Ectodermal cell (in vitro differentiated cells): ENCODE measurements around the gene AKIRIN1. TPM values are rescaled to one million over a fixed set of nuclear protein-coding genes. Genes with fewer than 3 reads are reported as not detected.

Source experiments
- H3K27ac ChIP-seq: 2 replicates; pipeline ENCODE4 v1.7.0; 2013; ENCODE audit warnings: mild to moderate bottlenecking, low read depth, low read length; ENCODE audit not compliant: insufficient read depth, poor library complexity, severe bottlenecking
- H3K27me3 ChIP-seq: 2 replicates; pipeline ENCODE4 v1.7.0; 2013; ENCODE audit warnings: mild to moderate bottlenecking, low read length; ENCODE audit not compliant: insufficient read depth, control insufficient read depth, poor library complexity, severe bottlenecking
- H3K36me3 ChIP-seq: one replicate; pipeline ENCODE4 v1.7.0; 2013; ENCODE audit warnings: low read length; ENCODE audit not compliant: control insufficient read depth, insufficient read depth
- H3K4me1 ChIP-seq: one replicate; pipeline ENCODE4 v1.7.0; 2013; ENCODE audit warnings: low read length; ENCODE audit not compliant: control insufficient read depth, insufficient read depth
- H3K4me3 ChIP-seq: 2 replicates; pipeline ENCODE4 v1.7.0; 2013; ENCODE audit warnings: low read depth, low read length, control low read depth; ENCODE audit not compliant: insufficient read depth
- H3K9me3 ChIP-seq: 2 replicates; pipeline ENCODE4 v1.7.0; 2013; ENCODE audit warnings: mild to moderate bottlenecking, low read length, moderate library complexity; ENCODE audit not compliant: control insufficient read depth
- WGBS, 2 experiments: methylation state at CpG; one replicate each; pipeline ENCODE4 v1.1.7; 2013; ENCODE audit warnings: missing lambda C conversion rate in 2 of 2; 5-methylcytosine and 5-hydroxymethylcytosine counted together
- polyA plus RNA-seq, 4 experiments: library from polyadenylated mRNA; stranded (reverse); fragments of 50-300 nt; gene quantifications; one replicate each; pipeline ENCODE4 v1.2.3, GENCODE V29; 2013

Gene AKIRIN1, protein sequence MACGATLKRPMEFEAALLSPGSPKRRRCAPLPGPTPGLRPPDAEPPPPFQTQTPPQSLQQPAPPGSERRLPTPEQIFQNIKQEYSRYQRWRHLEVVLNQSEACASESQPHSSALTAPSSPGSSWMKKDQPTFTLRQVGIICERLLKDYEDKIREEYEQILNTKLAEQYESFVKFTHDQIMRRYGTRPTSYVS
- polyA plus RNA-seq (2013, experiment 1 of 4) = 121 TPM
- polyA plus RNA-seq (2013, experiment 2 of 4) = 142 TPM
- 96.2 TPM for polyA plus RNA-seq (2013, experiment 3 of 4)
- 106 TPM for polyA plus RNA-seq (2013, experiment 4 of 4)

DNA sequence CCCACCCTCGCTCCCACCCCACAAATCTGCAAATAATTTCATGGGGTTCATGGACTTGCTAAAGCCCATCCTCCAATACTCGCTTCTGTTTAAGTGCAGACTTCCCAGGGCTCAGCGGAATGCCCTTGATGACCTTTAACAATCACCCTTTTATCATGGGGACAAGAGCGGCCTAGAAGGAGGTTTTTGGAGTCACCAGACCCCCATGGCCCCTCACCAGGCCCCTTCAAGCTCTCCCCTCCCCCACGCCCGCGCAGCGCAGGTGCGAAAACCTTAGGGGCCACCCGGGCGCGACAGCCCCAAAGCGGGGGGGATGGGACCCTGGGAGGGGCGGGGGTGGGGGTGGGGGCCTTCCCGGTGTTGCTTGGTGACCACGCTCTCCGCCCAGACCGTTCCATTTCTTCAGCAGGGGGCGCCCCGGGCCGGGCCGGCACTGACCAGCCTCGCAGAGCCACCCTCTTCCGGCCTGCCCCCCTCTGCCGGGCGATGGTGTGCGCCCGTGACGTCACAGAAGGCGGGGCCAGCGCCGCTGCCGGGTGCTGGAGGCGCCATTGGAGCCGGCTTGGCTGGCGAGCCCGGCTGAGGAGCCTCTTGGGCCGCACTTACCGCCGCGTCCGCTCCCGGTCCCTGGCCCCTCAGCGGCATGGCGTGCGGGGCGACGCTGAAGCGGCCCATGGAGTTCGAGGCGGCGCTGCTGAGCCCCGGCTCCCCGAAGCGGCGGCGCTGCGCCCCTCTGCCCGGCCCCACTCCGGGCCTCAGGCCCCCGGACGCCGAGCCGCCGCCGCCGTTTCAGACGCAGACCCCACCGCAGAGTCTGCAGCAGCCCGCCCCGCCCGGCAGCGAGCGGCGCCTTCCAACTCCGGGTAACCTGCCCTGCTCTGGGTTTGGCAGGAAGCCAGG lies at the start of gene AKIRIN1:
Gene AKIRIN1 (plus strand): TSS at position 539 of the 900 bp plus-strand sequence. CDS start 105 bp downstream, at position 644.
- WGBS, 2 experiments = 0% methylated on average over 75 to 76 of the region's 76 CpGs

DNA sequence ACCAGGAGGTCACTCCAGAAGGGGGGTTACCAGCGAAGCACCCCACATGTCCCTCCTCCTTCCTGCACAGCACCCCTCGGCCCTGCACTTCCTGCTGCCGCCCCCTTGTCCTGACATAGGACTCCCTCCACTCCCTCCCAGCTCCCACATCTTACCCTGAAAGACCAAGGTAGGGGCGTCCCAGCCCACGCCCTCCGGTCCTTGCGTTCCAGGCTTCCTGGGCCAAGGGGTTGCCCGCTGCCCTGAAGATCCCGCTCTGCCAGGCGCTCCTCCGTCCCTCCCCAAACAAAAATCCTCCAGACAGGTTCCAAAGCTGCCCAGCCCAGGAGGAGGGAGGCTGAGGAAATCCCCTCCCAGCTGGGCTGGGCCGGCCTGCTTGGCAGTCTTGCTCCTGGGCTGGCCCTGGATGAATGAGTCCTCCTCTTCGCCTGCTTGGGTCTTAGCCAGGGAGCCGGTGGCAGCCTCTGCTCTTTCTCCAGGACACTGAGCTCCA lies 49.5 kb upstream of the AKIRIN1 start, which contains the start of gene RHBDL2:
Gene RHBDL2 (minus strand): TSS at position 304 of the 493 bp plus-strand sequence. CDS start 22,618 bp downstream, outside the sequence.
- Histone ChIP-seq H3K4me3 (no peak within 1 kb of the TSS), H3K9me3 (no peaks in the 10 kb centered on the region), H3K27me3 (no peaks in the 10 kb centered on the region), H3K36me3 (no peaks in the 10 kb centered on the region), H3K4me1 (no peaks in the 10 kb centered on the region), H3K27ac (no peak within 1 kb of the TSS)
- WGBS, 2 experiments = 69 to 73% methylated on average over 14 of the region's 14 CpGs

More for the DNA sequence above, at the start of gene AKIRIN1:
- Histone ChIP-seq H3K9me3 (no peaks in the 10 kb centered on the region), H3K27ac (peak within 1 kb of the TSS; percentile 92), H3K36me3 (peaks cover 11% of the 10 kb centered on the region), H3K4me3 (peak within 1 kb of the TSS; percentile 92), H3K27me3 (no peaks in the 10 kb centered on the region), H3K4me1 (peaks cover 14% of the 10 kb centered on the region)

DNA sequence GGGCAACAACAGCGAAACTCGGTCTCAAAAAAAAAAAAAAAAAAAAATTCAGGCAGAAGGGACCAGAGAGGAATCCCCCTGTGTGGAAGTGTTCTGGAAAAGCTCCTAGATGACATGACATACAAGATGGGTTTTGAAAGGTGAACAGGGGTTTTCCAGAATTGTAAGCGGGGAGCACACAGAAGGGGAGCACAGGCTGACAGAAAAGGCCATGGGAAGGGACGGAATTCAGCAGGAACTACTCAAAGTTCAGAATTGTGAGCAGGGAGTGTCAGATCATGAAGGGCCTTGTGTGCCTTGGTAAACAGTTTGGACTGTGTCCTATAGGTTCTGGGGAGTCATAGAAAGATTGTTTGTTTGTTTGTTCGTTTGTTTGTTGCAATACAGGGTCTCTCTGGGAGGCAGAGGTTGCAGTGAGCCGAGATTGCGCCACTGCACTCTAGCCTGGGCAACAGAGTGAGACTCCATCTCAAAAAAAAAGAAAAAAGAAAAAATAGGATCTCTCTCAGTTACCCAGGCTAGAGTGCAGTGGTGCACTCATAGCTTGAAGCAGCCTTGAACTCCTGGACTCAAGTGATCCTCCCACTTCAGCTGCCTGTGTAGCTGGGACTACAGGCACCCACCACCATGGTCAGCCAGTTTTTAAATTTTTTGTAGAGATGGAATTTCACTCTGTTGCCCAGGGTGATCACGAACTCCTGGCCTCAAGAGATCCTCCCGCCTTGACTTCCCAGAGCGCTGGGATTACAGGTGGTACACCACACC lies 48.2 kb upstream of the AKIRIN1 start:
- Histone ChIP-seq H3K27me3 (no peaks in the 10 kb centered on the region), H3K27ac (no peak overlapping the region), H3K36me3 (no peaks in the 10 kb centered on the region), H3K9me3 (no peaks in the 10 kb centered on the region), H3K4me1 (no peaks in the 10 kb centered on the region), H3K4me3 (no peak overlapping the region)
- 92 to 95% methylated on average over 10 of the region's 10 CpGs for WGBS, 2 experiments

DNA sequence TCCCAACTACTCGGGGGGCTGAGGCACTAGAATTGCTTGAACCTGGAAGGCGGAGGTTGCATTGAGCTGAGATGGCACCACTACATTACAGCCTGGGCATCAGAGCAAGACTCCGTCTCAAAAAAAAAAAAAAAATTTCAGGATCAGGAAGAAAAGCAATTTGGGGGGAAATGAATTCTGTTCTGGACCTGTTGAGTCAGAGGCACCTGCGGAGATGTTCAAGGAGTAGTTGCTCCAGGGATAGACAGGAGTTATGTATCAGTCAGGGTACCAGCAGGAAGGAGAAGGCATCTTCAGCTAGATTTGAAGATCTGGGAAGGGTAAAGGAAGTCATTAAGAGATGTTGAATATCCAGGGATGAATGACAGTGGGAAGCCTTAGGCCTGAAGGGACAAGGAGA lies 46.5 kb upstream of the AKIRIN1 start:
- H3K27me3 ChIP-seq = no peaks in the 10 kb centered on the region
- H3K27ac ChIP-seq = no peak overlapping the region
- no peak overlapping the region for H3K4me3 ChIP-seq
- 94 to 96% methylated on average over 4 of the region's 4 CpGs for WGBS, 2 experiments
- no peaks in the 10 kb centered on the region for H3K4me1 ChIP-seq
- no peaks in the 10 kb centered on the region for H3K9me3 ChIP-seq
- H3K36me3 ChIP-seq = no peaks in the 10 kb centered on the region

DNA sequence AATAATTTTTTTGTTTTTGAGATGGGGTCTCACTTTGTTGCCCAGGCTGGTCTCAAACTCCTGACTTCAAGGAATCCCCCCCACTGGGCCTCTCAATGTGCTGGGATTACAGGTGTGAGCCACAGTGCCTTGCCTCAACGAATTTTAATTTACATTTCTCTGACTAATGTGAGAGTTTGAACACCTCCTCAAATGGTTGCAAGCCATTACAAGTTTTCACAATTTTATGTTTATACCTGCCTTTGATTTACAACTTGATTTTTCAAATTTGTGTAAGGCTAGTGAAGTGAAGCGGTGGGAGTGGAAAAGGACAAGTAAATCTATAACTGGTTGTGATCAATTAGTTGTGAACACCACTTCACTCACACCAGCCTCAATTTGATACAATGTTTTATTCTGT lies 40.5 kb upstream of the AKIRIN1 start:
- H3K4me3 ChIP-seq = no peak overlapping the region
- no peaks in the 10 kb centered on the region for H3K9me3 ChIP-seq
- no peaks in the 10 kb centered on the region for H3K27me3 ChIP-seq
- no peaks in the 10 kb centered on the region for H3K36me3 ChIP-seq
- H3K27ac ChIP-seq = no peak overlapping the region
- 36 to 79% methylated on average over 1 to 2 of the region's 2 CpGs for WGBS, 2 experiments
- H3K4me1 ChIP-seq = no peaks in the 10 kb centered on the region

DNA sequence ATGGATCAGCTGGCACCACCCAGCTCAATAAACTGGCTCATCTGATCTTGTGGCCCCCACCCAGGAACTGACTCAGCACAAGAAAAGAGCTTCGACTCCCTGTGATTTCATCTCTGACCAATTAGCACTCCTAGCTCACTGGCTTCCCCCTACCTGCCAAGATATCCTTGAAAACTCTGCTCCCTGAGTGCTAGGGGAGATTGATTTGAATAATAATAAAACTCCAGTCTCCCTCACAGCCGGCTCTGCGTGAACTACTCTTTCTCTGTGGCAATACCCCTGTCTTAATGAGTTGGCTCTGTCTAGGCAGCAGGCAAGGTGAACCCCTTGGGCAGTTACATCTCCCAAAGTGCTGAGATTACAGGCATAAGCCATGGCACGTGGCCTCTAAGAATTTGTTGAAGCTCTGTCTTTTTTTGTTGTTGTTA lies 37.6 kb upstream of the AKIRIN1 start:
- Histone ChIP-seq H3K27me3 (no peaks in the 10 kb centered on the region), H3K27ac (no peak overlapping the region), H3K4me3 (no peak overlapping the region), H3K36me3 (no peaks in the 10 kb centered on the region), H3K9me3 (no peaks in the 10 kb centered on the region), H3K4me1 (no peaks in the 10 kb centered on the region)
- 4 to 24% methylated on average over 4 of the region's 4 CpGs for WGBS, 2 experiments

DNA sequence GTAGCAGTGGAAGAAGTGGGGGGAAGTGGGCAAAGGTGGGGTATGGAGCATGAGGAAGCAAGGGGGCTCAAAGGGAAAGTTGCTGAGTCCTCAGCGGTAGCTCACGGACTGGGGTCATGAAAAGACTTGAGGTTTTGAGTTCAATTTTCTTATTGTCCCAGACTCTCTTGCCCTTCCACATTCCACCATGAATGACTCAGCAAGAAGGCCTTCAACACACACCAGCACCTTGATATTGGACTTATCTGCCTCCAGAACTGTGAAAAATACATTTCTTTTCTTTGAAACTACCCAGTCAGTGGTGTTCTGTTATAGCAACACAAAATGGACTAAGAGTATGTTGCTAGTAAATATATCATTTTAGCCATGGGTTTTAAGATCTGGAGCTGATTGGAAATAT lies 32.1 kb upstream of the AKIRIN1 start:
- 92 to 98% methylated on average over 2 of the region's 2 CpGs for WGBS, 2 experiments

DNA sequence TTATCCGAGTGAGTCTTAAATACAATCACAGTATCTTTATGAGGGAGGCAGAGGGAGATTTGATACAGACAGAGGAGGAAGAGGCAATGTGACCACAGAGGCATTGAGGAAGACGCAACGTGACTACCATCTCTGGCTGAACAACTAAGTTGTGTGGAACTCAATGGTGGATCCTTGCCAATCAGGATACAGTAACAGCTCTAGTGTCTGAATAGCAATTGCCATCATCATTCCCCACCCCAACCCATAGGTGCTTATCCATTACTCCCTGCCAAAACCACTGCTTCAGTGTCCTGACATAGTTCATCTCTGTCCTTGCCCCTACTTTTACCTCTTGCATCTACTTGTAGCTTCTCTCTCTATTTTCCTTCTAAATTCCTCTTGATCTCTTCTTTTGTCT lies 29.0 kb upstream of the AKIRIN1 start:
- Histone ChIP-seq H3K4me1 (no peaks in the 10 kb centered on the region), H3K9me3 (no peaks in the 10 kb centered on the region), H3K4me3 (no peak overlapping the region), H3K27me3 (no peaks in the 10 kb centered on the region), H3K27ac (no peak overlapping the region), H3K36me3 (no peaks in the 10 kb centered on the region)
- 90 to 96% methylated on average over 3 of the region's 3 CpGs for WGBS, 2 experiments

More for the DNA sequence above, 32.1 kb upstream of the AKIRIN1 start:
- Histone ChIP-seq H3K27ac (no peak overlapping the region), H3K4me1 (no peaks in the 10 kb centered on the region), H3K4me3 (no peak overlapping the region), H3K9me3 (no peaks in the 10 kb centered on the region), H3K27me3 (no peaks in the 10 kb centered on the region), H3K36me3 (no peaks in the 10 kb centered on the region)

DNA sequence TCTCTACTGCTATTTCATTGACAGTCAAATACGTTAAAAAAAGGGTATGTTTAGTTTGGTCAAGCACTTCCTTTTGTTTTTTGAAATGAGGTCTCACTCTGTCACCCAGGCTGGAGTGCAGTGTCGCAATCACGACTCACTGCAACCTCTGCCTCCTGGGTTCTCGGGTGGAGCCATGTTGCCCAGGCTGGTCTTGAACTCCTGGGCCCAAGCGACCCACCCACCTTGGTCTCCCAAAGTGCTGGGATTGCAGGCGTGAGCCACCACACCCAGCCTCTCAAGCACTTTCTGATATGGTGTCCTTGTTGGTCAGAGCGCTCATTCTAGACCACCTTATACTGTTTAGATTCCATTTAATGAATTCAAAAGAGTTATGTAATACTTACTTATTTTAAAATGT lies 28.5 kb upstream of the AKIRIN1 start:
- H3K4me1 ChIP-seq = no peaks in the 10 kb centered on the region
- H3K36me3 ChIP-seq = no peaks in the 10 kb centered on the region
- no peak overlapping the region for H3K4me3 ChIP-seq
- WGBS, 2 experiments = 80 to 82% methylated on average over 7 of the region's 7 CpGs
- H3K27ac ChIP-seq = no peak overlapping the region
- H3K27me3 ChIP-seq = no peaks in the 10 kb centered on the region
- no peaks in the 10 kb centered on the region for H3K9me3 ChIP-seq
